GM18870 (cell line): Measurements from ENCODE around the gene SPATA2L.

Experiments
- ATAC-seq: cut with Tn5 transposase; IDR thresholded peaks from one replicate; pipeline ENCODE4 v1.9.1; 2021; ENCODE audit warnings: moderate library complexity; ENCODE audit not compliant: unreplicated experiment

SPATA2L gene

DNA sequence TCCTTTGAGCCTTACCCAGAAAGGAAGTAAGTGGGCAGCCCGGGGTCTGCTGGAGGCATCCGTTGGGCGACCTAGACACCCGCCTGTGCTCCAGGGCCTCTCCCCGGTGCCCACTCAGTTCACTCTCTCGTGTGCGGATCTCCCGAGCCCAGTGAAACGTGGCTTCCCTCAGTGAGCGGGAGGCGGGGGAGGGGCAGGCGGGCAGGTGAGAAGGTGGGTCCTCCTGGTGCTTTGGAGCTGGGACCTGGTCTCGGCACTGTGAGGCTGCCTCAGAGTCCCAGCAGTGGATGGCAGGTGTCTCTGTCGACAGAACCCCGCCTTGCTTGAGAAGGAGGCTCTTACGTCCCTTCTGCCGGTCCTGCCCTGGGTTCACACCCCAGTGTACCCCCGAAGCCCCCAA lies 27.8 kb upstream of the SPATA2L start:
- ATAC-seq, result no peak

DNA sequence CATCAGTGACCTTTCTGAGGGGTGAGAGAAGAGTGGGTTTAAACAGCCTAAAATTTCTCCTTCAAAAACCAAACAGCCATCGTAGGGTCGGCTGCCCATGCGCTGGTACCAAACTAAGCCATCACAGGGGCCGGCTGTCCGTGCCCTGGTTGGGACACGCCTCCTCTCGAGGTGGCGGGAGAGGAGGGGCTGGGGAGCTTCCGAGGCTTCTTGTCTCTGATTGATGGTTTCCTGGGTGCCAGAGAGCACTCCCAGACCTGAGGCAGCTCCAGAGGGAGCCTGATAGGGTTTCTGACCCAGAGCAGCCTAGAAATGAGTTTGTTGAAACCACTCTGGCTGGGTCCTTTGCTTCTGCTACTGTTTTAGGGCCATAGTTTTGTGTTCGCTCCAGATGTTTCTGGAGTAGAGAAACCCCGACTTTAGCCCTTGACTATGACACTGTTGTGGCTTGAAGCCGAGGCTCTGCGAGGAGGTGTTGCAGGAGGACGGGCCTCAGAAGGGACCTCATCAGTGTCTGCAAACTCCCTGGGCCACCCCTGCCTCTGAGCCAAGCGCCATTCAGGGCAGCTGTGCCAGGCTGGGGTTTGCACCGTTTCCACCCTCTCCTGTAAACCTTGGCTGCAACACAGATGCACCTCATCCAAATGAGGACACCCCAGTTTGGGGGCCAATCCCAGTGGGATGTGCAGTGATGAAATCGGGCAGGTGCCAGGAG lies 26.1 kb upstream of the SPATA2L start:
- no peak for ATAC-seq

DNA sequence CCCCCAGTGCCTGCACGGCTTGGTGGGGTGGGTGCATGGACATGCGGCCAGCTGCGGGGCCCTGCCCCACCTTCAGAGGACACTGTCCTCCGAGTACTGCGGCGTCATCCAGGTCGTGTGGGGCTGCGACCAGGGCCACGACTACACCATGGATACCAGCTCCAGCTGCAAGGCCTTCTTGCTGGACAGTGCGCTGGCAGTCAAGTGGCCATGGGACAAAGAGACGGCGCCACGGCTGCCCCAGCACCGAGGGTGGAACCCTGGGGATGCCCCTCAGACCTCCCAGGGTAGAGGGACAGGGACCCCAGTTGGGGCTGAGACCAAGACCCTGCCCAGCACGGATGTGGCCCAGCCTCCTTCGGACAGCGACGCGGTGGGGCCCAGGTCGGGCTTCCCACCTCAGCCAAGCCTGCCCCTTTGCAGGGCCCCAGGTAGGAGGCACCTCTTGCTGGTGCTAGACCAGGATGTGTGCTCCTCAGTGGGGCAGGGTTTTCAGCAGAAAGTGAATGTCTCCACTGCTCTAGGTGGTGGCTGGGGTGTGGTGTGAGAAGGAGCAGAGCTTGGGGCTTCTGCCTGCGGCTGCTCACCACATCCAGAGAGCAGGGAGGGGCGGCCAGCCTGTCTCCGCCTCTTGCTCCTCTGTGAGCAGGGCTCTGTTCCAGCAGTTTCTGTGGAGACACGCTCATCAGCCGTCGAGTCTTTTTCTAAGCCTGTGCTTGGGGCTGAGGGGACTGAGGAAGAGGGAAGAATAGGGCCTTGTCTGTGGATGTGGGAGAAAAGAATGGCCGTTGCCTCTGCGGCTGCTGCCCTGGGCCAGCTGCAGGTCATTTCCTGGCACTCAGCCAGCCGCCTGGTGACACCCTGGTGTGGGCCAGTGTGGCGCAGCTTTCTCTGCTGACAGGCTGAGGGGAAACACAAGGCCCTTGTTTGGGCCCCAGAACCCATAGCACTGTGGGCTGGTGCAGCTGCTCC lies 22.1 kb upstream of the SPATA2L start:
- no peak for ATAC-seq

DNA sequence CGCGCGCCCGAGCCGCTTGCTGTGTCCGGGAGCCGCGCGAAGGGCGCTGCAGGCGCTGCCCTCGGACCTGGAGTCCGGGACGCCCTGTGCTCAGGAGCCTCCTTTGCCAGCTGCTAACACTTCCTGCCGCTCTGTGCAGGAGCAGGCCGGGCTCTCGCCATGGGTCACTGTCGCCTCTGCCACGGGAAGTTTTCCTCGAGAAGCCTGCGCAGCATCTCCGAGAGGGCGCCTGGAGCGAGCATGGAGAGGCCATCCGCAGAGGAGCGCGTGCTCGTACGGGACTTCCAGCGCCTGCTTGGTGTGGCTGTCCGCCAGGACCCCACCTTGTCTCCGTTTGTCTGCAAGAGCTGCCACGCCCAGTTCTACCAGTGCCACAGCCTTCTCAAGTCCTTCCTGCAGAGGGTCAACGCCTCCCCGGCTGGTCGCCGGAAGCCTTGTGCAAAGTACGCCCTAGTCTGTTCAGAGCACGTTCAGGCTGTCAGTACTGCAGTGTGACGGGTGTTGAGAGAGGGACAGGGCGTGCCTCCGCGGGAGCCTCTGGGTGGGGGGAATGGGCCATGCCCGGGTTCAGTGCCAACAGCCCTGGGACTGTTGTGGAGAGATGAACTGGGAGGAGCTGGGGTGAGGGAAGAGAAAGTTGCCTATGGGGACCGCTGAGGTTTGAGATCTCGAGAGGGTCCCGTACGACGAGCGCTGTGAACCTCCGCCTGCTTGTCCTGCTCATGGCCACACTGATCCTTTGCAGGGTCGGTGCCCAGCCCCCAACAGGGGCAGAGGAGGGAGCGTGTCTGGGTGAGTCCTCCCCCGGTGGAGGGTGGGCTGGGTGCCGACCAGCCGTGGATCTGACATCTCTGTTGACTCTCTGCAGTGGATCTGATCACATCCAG lies 21.1 kb upstream of the SPATA2L start:
- ATAC-seq, result no peak

DNA sequence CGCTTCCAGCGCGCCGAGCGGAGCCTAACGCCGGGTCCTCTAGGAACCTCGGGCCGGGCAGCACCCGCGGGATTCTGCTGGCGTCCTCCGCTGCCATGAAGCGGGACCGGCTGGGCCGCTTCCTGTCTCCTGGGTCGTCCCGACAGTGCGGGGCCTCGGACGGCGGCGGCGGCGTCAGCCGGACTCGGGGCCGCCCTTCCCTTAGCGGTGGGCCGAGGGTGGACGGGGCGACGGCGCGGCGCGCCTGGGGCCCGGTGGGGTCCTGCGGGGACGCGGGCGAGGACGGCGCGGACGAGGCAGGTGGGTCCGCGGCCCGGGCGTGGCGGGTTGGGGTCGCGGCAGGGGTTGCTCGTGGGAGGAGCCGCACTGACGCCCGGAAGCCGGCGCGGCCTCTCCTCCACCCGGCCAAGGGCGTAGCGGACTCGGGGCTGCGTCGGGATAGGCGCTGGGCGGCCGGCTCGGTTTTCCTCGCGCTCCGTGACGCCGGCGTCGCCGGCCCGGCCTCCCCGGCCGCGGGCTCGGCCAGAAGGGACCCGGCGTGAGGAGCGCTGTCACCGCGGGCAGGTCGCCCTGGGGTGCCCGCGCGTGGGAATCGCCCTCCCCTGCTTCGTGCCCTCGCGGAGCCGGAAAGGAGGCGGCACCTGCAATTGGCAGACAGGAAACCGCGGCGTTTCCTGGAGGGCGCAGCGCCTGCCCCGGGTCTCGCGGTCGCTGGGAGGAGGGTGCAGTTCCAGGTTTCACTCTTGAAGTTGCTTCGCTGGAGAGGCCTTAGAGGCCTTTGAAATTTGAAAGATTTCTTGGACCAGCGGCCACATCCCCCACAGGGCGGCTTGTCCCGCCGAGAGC lies 20.3 kb upstream of the SPATA2L start:
- ATAC-seq, result no peak

DNA sequence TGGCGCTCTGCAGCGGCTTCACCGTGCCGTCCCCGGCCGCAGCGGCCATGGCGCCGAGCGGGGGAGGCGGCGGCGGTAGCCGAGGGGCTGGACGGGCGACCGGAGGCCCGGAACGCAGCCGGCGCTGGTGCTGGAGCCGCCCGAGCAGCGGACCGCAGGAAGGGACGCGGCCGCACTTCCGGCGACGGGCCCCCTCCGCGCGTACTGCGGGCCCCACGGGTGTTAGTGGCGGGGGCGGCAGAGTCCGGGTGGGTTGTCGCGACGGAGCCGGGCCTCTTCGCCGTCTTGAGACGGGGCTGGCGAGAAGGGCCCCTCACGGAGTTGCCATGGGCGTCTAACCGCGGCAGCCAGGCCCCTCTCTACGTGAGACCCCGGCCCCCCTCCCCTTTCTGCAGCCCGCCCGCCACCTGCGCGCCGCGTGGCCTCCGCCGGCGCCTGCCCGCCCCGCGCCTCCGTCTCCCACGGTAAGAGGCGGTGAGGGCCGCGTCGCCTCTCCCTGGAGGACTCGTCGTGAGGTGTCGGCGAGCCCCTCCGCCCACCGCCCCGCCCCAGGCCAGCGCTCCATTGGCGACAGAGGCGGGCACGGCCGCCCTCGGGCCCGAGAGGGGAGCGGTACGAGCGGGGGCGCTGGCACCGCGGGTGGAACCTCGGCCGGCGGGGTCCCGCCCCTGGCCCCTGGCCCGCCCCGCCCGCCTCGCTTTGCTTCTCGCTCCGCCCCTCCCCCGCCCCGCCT lies 19.5 kb upstream of the SPATA2L start, which contains the start of the genes VPS9D1 and ZNF276:
TSS of gene VPS9D1 (minus strand) at position 86 of the 733 bp plus-strand sequence. CDS start at position 49, 37 bp downstream.
TSS of gene ZNF276 (plus strand) at position 725 of the 733 bp plus-strand sequence. CDS start 104 bp downstream, outside the sequence.
- no peak for ATAC-seq

DNA sequence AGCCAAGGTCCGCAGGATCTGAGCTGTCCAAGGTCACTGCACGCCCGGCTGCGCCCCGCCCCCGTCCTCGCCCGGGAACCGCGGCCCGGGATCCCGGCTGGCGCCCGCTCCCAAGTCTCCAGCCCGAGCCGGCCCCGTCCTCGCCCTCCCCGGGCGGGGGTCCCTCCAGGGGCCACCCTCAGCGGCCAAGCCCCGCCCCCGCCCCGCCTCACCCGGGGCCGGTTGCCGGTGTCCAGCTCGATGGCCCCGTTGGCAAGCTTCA lies 19.0 kb upstream of the SPATA2L start:
- ATAC-seq, result no peak

DNA sequence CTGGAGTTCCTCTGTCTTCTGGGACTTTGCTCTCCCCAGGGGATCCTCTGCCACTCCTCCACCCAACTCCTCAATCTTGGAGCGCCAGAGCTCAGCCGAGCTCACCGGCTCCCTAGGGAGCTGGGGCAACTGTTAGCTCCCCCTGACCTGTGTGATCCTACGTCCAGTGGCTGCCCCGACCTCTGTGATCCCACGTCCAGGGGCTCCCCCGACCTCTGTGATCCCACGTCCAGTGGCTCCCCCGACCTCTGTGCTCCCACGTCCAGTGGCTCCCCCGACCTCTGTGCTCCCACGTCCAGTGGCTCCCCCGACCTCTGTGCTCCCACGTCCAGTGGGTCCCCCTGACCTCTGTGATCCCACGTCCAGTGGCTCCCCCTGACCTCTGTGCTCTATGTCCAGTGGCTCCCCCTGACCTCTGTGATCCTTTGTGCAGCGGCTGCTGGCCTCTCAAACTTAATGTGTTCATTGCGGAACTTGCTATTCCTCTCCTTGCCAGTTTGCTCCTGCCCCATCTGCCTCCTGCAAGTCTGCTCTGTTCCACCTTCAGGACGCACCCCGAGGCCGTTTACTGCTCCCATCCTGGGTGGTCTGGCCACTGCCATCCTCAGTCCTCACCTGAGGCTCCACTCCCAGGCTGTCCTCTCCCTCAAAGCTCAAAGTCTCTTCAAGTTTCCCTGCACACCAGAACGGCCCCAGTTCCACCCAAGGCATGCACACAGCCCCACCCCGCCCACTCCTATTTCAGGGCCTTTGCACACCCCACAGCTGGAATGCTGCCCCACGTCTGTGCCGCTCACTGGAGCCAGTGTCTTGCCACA lies 16.4 kb upstream of the SPATA2L start:
- no peak for ATAC-seq

DNA sequence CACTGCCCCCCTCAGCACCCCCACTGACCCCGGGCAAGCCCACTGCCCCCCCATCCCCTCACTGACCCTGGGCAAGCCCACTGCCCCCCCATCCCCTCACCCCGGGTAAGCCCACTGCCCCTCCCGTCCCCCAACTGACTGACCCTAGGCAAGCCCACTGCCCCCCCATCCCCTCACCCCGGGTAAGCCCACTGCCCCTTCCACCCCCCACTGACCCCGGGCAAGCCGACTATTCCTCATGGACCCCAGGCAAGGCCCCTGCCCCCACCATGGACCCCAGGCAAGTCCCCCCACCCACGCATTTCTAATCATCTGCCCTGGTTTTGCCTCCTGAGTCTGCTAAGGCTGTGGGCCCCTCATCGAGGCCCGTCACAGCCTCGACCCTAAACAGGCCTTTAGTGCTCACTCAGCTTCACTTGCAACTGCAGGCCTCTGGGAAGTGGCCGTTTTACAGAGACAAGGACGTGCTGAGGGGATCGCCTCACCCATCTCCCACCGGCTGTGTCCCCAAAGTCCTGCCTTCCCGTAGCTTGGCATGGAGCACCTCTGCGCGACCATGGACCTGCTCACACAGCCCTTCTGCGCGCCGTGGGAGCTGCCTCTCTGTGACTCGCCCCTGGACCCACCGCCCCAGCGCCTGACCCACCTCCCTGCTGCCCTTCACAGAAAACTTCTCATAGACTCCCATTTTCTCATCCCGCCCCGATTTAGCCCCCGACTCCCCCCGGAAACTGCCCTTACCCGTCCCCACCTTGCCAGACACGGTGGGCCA lies 15.6 kb upstream of the SPATA2L start:
- ATAC-seq, result no peak

DNA sequence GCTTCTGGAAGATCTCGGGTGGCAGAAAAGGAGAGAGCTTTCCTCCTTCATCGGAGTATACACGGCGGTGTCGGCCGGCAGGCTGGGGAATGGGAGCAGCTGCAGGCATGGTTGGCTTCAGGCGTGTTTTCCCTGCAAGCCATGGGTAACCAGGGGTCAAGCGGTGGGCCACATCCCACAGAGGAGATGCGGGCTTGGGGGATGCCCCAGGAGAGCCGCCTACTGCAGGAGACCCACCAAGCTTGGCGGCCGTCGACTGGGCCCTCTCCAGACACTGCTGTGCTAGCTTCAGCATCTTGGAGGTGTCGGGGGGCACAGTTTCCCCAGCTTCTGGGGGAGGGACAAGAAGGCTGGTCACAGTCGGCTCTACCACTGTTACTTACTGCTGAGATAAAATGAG lies 15.0 kb upstream of the SPATA2L start:
- no peak for ATAC-seq

DNA sequence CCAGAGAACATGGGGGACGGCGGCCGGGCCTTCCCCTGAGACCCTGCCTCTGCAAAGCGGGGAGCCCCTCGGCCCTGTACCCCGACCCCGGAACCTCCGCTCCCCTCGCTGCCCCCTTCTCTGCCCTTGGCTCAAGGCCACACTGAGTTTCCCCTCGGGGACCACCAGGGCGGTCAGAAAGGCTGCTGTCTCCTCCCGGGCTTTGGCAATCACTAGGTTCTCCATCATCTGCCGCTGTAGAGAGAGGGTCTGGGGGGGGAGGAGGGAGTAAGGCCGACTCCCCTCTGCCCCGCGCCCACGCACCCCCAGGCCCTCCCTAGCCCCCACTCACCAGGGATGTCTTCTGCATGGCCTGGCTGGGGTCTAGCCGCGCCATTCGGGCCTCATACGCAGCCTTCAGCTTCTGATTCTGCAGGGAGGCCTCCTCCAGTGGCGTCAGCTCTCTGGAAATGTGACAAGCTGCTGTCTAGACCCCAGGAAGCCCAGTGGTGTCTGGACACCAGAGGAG lies 10.8 kb upstream of the SPATA2L start:
- no peak for ATAC-seq

DNA sequence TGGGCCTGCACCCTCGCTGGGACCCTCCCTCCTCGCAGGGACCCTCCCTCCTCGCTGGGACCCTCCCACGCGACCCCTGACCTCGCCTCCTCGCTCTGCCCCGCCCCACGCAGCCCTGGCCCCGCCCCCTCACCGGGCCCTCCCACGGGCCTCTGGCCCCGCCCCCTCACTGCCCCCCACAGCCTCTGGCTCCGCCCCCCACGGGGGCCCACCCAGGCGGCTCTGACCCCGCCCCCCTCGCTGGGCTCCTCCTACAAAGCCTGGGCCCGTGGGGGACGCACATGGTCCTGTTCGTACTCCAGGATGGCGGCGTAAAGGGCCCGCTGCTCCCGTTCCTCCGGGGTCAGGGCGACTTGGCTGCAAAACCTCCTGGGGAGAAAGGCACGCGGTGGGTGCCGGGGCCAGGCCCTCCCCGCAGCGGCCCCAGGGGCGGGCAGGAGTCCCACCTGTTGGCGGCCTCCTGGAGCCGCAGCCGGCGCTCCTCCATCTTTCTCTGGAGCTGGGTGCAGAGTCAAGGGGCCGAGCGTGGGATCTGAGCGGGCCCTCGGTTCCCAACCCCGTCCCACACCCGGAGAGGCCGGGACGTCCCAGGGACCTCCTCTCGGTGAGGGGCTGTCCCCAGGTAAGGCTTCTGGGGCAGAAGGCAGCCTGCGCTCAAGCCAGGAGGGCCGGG lies 10.2 kb upstream of the SPATA2L start:
- no peak for ATAC-seq

DNA sequence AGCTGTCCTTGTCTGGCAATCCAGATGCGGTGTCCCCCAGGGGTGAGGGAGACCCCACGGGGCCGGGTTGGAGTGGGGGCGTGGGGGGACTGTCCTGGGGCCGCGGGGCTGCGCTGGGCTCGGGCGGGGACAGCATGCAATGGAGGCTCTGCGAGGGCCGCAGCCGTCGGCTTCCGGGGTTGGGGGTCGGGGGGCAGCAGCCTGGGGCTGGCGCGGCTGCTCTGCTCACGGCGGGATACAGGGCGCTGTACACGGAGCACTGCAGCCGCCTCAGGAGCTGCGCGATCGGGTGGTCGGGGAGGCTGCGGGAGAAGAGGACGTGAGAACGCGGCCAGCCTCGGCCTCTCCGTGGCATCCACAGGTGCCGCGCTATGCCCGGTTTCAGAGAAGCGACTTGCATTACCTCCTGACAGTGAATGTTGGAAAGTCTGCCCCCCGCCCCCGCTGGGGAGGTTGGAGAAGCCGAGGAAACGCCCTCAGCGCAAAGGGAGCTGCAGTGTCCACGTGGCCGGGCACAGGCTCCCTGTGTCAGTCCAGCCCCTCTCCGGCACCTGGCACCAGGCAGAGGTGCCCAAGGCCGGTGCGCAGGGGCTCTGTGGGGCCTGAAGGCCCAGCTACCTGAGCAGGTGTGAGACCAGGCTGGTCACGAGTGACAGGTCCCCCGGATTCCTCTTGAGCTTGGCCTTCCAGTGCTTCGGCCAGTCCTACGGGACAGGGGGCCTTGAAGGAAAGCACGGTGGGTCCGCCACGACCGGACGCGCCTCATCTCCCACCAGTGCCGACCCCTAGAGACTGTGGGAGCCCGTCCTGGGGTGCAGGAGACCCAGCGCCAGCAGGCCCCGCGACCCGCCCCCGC lies 9.4 kb upstream of the SPATA2L start:
- no peak for ATAC-seq

DNA sequence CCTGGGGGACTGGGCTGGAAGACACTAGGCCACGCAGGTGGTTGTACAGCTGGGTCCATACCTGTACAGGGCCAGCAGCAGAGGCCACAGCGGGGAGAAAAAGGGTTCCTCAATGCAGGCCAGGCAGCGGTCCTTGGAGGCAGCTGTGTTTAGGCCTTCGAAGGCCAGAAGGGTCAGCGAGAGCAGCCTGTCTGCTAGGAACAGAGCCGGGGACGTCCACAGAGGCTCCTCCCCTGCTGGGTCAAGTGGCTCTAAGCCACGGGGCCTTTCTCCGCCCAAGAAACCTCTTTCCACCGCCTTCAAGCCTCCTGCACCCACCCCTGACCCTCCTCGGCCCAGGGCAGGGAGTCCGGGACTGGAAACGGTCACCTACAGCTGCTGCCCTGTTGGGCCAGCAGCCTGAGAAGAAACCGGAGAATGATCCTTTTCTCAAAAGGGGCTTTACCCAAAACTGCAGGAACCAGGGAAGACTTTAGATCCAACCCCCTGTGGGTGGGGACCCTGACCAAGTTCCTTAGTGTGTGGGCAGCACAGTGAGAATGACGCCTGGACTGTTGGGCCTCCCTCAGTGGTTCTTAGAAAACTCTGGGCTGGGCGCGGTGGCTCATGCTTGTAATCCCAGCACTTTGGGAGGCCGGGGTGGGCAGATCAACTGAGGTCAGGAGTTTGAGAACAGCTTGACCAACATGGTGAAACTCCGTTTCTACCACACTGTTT lies 8.4 kb upstream of the SPATA2L start:
- ATAC-seq, result no peak

DNA sequence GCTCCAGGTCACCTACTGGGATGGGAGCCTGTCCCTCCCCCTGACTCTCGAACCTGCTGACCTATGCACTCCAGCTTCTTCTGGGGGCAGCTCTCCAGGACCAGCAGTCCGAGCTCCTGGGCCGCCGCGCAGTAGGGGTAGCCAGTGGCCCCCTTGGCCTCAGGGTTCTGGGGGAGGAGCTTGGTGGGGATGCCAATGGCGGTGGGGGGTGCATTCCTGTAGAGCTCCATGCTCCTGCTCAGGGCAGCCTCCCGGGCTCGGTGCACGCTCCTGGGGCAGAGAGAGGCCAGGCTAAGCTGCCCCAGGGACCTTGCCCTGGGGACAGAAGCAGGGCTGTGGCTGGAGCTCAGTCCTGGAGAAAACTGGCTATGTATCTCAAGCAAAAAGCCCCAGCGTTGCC lies 7.7 kb upstream of the SPATA2L start:
- no peak for ATAC-seq

DNA sequence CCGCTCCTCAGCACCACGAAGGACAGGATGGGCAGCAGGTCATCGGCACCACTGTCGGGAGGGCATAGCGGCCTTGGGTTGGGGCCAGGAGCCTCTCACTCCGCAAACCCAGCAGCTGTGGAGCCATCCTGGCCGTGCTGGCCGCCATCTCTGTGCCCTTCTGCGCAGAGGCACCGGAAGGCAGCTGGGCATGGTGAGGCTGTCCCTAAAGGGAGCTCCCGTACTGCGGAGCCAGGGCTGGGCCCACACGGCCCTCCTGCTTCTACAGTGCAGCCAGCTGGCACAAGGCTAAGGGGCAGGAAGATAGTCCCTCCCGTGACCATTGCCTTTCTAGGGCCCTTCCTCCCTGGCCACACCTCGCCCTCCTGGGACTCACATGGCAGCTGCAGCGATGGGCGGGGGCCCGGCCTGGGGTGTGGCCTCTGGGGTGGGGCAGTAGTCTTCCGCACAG lies 7.0 kb upstream of the SPATA2L start:
- no peak for ATAC-seq
